Measurements from ENCODE around the gene TRIP10. TPM values are rescaled to one million over a fixed set of nuclear protein-coding genes. Genes with fewer than 3 reads are reported as not detected.

The TRIP10 gene
- total and polyA plus RNA-seq, 2 of the 4 experiments (the other 2 are of a cell fraction): 39.1 to 47.0 TPM

DNA sequence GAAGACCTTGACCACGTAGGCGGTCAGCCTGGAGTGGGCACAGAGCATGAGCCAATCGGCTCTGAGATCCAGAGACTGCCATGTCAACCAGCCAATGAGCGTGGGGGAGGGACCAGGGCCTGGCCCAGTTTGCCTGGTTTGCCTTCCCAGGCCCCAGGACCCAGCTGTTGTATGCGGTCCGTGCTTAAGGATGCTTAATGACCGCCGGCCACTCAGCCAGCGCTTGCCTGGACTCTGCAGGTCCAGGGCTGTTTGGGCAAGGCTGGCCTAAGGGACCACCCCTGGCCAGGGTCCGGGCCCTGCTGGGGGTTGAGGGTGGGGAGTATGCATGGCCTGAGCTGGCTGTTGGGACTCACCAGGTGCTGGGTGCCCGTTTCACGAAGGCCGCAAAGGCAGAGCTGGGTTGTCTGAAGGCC, 46.4 kb upstream of the TRIP10 start:
- Histone ChIP-seq H2AK9ac (replicated peaks; ENCODE audit: low read depth, low read length, poor library complexity) (no peak overlapping the region), H3K36me3 (ENCODE audit: control insufficient read depth, insufficient read depth, low read length) (no peaks in the 10 kb centered on the region), H4K20me1 (ENCODE audit: insufficient read depth, low read length) (no peaks in the 10 kb centered on the region), H3K4me2 (ENCODE audit: low read depth, low read length) (no peak overlapping the region), H3K14ac (replicated peaks; ENCODE audit: low read depth, low read length) (no peak overlapping the region), H3K9me3 (ENCODE audit: control insufficient read depth, insufficient read depth, low read length) (peaks cover 16% of the 10 kb centered on the region; the same call in 1 of the 2 replicates), H3K56ac (ENCODE audit: extremely low read depth, insufficient read depth, low read length) (no peak overlapping the region), H3K27me3 (ENCODE audit: control insufficient read depth, insufficient read depth, low read length) (no peaks in the 10 kb centered on the region), H3K4ac (ENCODE audit: low read depth, low read length) (no peak overlapping the region), H3K4me3 (ENCODE audit: insufficient read depth, low read depth, low read length) (no peak overlapping the region), H3K23ac (ENCODE audit: low read depth, low read length) (no peak overlapping the region), H2BK20ac (ENCODE audit: low read depth, low read length) (no peak overlapping the region), H2AK5ac (ENCODE audit: low read depth, low read length) (no peak overlapping the region), H3K18ac (ENCODE audit: low read depth, low read length) (no peak overlapping the region), H4K8ac (ENCODE audit: low read depth in 2 of 2, low read length in 2 of 2) (no peak overlapping the region), H3K79me1 (ENCODE audit: low read depth in 1 of 2, low read length in 2 of 2) (no peaks in the 10 kb centered on the region), H3K4me1 (ENCODE audit: control insufficient read depth, insufficient read depth, low read length) (no peaks in the 10 kb centered on the region), H3K9ac (ENCODE audit: low read depth, low read length) (no peak overlapping the region), H2AFZ (replicated peaks; ENCODE audit: low read length, poor library complexity) (no peak overlapping the region), H3K27ac (ENCODE audit: insufficient read depth, low read length) (no peak overlapping the region), H4K5ac (ENCODE audit: low read depth, low read length) (no peak overlapping the region), H2BK15ac (ENCODE audit: low read depth, low read length) (no peak overlapping the region), H2BK5ac (ENCODE audit: low read depth, low read length, poor library complexity, severe bottlenecking) (no peak overlapping the region), H3K9me1 (ENCODE audit: insufficient read depth, low read length) (no peaks in the 10 kb centered on the region), H4K91ac (ENCODE audit: insufficient read depth, low read depth, low read length) (no peak overlapping the region), H2BK120ac (ENCODE audit: low read depth, low read length) (no peak overlapping the region)
- ChIA-PET CTCF (no interaction called here), POLR2A (ENCODE audit: unreplicated experiment) (no interaction called here)
- intact Hi-C loops (cut with micrococcal nuclease): no loop called here
- 84% methylated on average over 10 of the region's 13 CpGs; no CpG with 5 or more reads in 1 of the 2 experiments for WGBS, 2 experiments (ENCODE audit: extremely low coverage in 2 of 2, insufficient read length in 1 of 2)
- ATAC-seq (ENCODE audit: low read depth): no peak
- in situ Hi-C loops (cut with MboI; ENCODE audit: low sequenced_read_pairs): no loop called here
- BruUV-seq (replicated peaks): no TSS peak
- DNase-seq: no peak
- dilution Hi-C loops (cut with HindIII; ENCODE audit: low sequenced_read_pairs, unreplicated experiment): no loop called here
- TF ChIP-seq RAD21 (IDR thresholded peaks at IDR 0.05; ENCODE audit: low read length): no peak
- no peak for TF ChIP-seq POLR2A (IDR thresholded peaks at IDR 0.05; ENCODE audit: low read depth, low read length)
- no peak for TF ChIP-seq BHLHE40 (IDR thresholded peaks at IDR 0.05; ENCODE audit: low read depth, low read length)
- TF ChIP-seq, protein P1, sequence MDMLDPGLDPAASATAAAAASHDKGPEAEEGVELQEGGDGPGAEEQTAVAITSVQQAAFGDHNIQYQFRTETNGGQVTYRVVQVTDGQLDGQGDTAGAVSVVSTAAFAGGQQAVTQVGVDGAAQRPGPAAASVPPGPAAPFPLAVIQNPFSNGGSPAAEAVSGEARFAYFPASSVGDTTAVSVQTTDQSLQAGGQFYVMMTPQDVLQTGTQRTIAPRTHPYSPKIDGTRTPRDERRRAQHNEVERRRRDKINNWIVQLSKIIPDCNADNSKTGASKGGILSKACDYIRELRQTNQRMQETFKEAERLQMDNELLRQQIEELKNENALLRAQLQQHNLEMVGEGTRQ (IDR thresholded peaks at IDR 0.05; ENCODE audit: low read depth, low read length): no peak
- TF ChIP-seq MAZ (IDR thresholded peaks at IDR 0.05; ENCODE audit: borderline replicate concordance, low read depth, low read length): no peak
- TF ChIP-seq CEBPB (IDR thresholded peaks at IDR 0.05; ENCODE audit: low read depth, low read length): no peak
- TF ChIP-seq FOS (IDR thresholded peaks at IDR 0.05; ENCODE audit: low read depth, low read length): no peak
- TF ChIP-seq MAFK (IDR thresholded peaks at IDR 0.05; ENCODE audit: low read depth, low read length): no peak
- TF ChIP-seq NFE2L2 (IDR thresholded peaks at IDR 0.05; ENCODE audit: low read depth, low read length): no peak
- TF ChIP-seq CHD1 (IDR thresholded peaks at IDR 0.05; ENCODE audit: low read depth, low read length): no peak
- TF ChIP-seq, protein P2, sequence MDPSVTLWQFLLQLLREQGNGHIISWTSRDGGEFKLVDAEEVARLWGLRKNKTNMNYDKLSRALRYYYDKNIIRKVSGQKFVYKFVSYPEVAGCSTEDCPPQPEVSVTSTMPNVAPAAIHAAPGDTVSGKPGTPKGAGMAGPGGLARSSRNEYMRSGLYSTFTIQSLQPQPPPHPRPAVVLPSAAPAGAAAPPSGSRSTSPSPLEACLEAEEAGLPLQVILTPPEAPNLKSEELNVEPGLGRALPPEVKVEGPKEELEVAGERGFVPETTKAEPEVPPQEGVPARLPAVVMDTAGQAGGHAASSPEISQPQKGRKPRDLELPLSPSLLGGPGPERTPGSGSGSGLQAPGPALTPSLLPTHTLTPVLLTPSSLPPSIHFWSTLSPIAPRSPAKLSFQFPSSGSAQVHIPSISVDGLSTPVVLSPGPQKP (IDR thresholded peaks at IDR 0.05; ENCODE audit: borderline replicate concordance, low read depth, low read length): no peak
- TF ChIP-seq RCOR1 (IDR thresholded peaks at IDR 0.05; ENCODE audit: insufficient replicate concordance, low read length): no peak
- TF ChIP-seq MXI1 (IDR thresholded peaks at IDR 0.05; ENCODE audit: borderline replicate concordance, low read depth, low read length): no peak
- TF ChIP-seq, protein P3, sequence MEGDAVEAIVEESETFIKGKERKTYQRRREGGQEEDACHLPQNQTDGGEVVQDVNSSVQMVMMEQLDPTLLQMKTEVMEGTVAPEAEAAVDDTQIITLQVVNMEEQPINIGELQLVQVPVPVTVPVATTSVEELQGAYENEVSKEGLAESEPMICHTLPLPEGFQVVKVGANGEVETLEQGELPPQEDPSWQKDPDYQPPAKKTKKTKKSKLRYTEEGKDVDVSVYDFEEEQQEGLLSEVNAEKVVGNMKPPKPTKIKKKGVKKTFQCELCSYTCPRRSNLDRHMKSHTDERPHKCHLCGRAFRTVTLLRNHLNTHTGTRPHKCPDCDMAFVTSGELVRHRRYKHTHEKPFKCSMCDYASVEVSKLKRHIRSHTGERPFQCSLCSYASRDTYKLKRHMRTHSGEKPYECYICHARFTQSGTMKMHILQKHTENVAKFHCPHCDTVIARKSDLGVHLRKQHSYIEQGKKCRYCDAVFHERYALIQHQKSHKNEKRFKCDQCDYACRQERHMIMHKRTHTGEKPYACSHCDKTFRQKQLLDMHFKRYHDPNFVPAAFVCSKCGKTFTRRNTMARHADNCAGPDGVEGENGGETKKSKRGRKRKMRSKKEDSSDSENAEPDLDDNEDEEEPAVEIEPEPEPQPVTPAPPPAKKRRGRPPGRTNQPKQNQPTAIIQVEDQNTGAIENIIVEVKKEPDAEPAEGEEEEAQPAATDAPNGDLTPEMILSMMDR (conservative IDR thresholded peaks at IDR 0.05; ENCODE audit: low read depth, low read length): no peak
- no peak for TF ChIP-seq RFX5 (IDR thresholded peaks at IDR 0.05; ENCODE audit: low read depth, low read length)
- no peak for TF ChIP-seq SMC3 (IDR thresholded peaks at IDR 0.05; ENCODE audit: low read depth, low read length)
